ENCODE data around the gene KCNAB1.
A peak's percentile ranks its signal among the peaks of the same experiment; 100 is the strongest.

KCNAB1 gene

GRCh38 chr3:156316076-156316475 lies 195.7 kb downstream of the KCNAB1 start:
- ATAC-seq = peak; percentile 2; the same call in 1 of the 3 replicates
- TF ChIP-seq POU6F1 (CRISPR knock-in tag; IDR thresholded peaks at IDR 0.05; ENCODE audit: borderline replicate concordance, low read depth) (no peak), TSHZ2 (CRISPR knock-in tag; IDR thresholded peaks at IDR 0.05) (no peak), TOX (CRISPR knock-in tag; IDR thresholded peaks at IDR 0.05; ENCODE audit: borderline replicate concordance) (no peak)

- TF ChIP-seq ISL1 (CRISPR knock-in tag; IDR thresholded peaks at IDR 0.05) (peak; percentile 87), GLIS3 (CRISPR knock-in tag; IDR thresholded peaks at IDR 0.05) (no peak), CSRNP3 (CRISPR knock-in tag; IDR thresholded peaks at IDR 0.05) (no peak; the same call in 1 of the 2 replicates), ZC3H10 (CRISPR knock-in tag; IDR thresholded peaks at IDR 0.05) (peak; percentile 80; the same call in 1 of the 2 replicates), POU6F1 (CRISPR knock-in tag; IDR thresholded peaks at IDR 0.05; ENCODE audit: borderline replicate concordance, low read depth) (0 out of 2 replicates have a peak, but pooled peaks have one; percentile 53)
- ATAC-seq = peak; percentile 77
Observed at GRCh38 chr3:156317462-156318074, 197.2 kb downstream of the KCNAB1 start.

GRCh38 chr3:156321945-156322344 lies 201.6 kb downstream of the KCNAB1 start:
- ATAC-seq = no peak
- no peak for TF ChIP-seq ISL1 (CRISPR knock-in tag; IDR thresholded peaks at IDR 0.05)
- TF ChIP-seq CSRNP3 (CRISPR knock-in tag; IDR thresholded peaks at IDR 0.05) = no peak
- no peak for TF ChIP-seq RARB (CRISPR knock-in tag; IDR thresholded peaks at IDR 0.05)
- TF ChIP-seq BACH2 (CRISPR knock-in tag; IDR thresholded peaks at IDR 0.05; ENCODE audit: borderline replicate concordance) = no peak
- TF ChIP-seq TCF4 (CRISPR knock-in tag; IDR thresholded peaks at IDR 0.05; ENCODE audit: borderline replicate concordance) = no peak

GRCh38 chr3:156323466-156323865 lies 203.1 kb downstream of the KCNAB1 start:
- no peak for ATAC-seq
- TF ChIP-seq ZNF70 (CRISPR knock-in tag; IDR thresholded peaks at IDR 0.05) = no peak
- TF ChIP-seq CREB5 (CRISPR knock-in tag; IDR thresholded peaks at IDR 0.05; ENCODE audit: low read depth) = no peak
- no peak for TF ChIP-seq TCF4 (CRISPR knock-in tag; IDR thresholded peaks at IDR 0.05; ENCODE audit: borderline replicate concordance)
- TF ChIP-seq BACH2 (CRISPR knock-in tag; IDR thresholded peaks at IDR 0.05; ENCODE audit: borderline replicate concordance) = no peak
- no peak for TF ChIP-seq PATZ1 (CRISPR knock-in tag; IDR thresholded peaks at IDR 0.05; ENCODE audit: borderline replicate concordance)
- no peak for TF ChIP-seq ARNTL (CRISPR knock-in tag; IDR thresholded peaks at IDR 0.05; ENCODE audit: borderline replicate concordance, low read depth)
- TF ChIP-seq TOX (CRISPR knock-in tag; IDR thresholded peaks at IDR 0.05; ENCODE audit: borderline replicate concordance) = no peak
- no peak for TF ChIP-seq ZNF8 (CRISPR knock-in tag; IDR thresholded peaks at IDR 0.05)
- TF ChIP-seq CSDC2 (CRISPR knock-in tag; IDR thresholded peaks at IDR 0.05) = no peak
- no peak for TF ChIP-seq OSR1 (CRISPR knock-in tag; IDR thresholded peaks at IDR 0.05)
- TF ChIP-seq RARB (CRISPR knock-in tag; IDR thresholded peaks at IDR 0.05) = no peak
- TF ChIP-seq ZC3H10 (CRISPR knock-in tag; IDR thresholded peaks at IDR 0.05) = no peak
